Endodermal cell (in vitro differentiated cells): ENCODE results near the gene EPHA4. TPM values are rescaled to one million over a fixed set of nuclear protein-coding genes. Genes with fewer than 3 reads are reported as not detected.

Experiments used
- DNase-seq: peaks from one replicate; pipeline ENCODE4 v3.0.0-alpha.2; 2017
- H3K27ac ChIP-seq: 2 replicates; pipeline ENCODE4 v1.5.1; 2013; ENCODE audit warnings: mild to moderate bottlenecking, low read depth, low read length, moderate library complexity
- H3K27me3 ChIP-seq: 2 replicates; pipeline ENCODE4 v1.6.1; 2013; ENCODE audit warnings: mild to moderate bottlenecking, low read length, moderate library complexity; ENCODE audit not compliant: insufficient read depth, control insufficient read depth, poor library complexity, severe bottlenecking
- H3K36me3 ChIP-seq: 2 replicates; pipeline ENCODE4 v1.7.0; 2013; ENCODE audit warnings: mild to moderate bottlenecking, low read length, moderate library complexity; ENCODE audit not compliant: control insufficient read depth, insufficient read depth
- H3K4me1 ChIP-seq: one replicate; pipeline ENCODE4 v1.7.0; 2013; ENCODE audit warnings: low read length; ENCODE audit not compliant: control insufficient read depth, insufficient read depth
- H3K4me3 ChIP-seq: 2 replicates; pipeline ENCODE4 v1.5.1; 2013; ENCODE audit warnings: mild to moderate bottlenecking, low read length, moderate library complexity
- H3K9ac ChIP-seq: 2 replicates; pipeline ENCODE4 v1.6.1; 2013; ENCODE audit warnings: mild to moderate bottlenecking, low read length, moderate library complexity; ENCODE audit not compliant: poor library complexity, severe bottlenecking; ENCODE audit errors: extremely low read depth
- H3K9me3 ChIP-seq: 2 replicates; pipeline ENCODE4 v1.6.1; 2013; ENCODE audit warnings: mild to moderate bottlenecking, low read length, moderate library complexity; ENCODE audit not compliant: control insufficient read depth
- H3K27ac Mint-ChIP-seq: 2 replicates; pipeline ENCODE4 v1.8.0; 2020; ENCODE audit warnings: mixed read lengths
- H3K27me3 Mint-ChIP-seq: 2 replicates; pipeline ENCODE4 v1.8.0; 2021; ENCODE audit warnings: mild to moderate bottlenecking, mixed read lengths; ENCODE audit not compliant: insufficient read depth
- H3K36me3 Mint-ChIP-seq: 2 replicates; pipeline ENCODE4 v1.8.0; 2020; ENCODE audit warnings: low read depth, mixed read lengths
- H3K4me1 Mint-ChIP-seq: 2 replicates; pipeline ENCODE4 v1.8.0; 2020; ENCODE audit warnings: mixed read lengths
- H3K4me3 Mint-ChIP-seq: 2 replicates; pipeline ENCODE4 v1.8.0; 2020; ENCODE audit warnings: mild to moderate bottlenecking, moderate library complexity, mixed read lengths
- H3K9me3 Mint-ChIP-seq: 2 replicates; pipeline ENCODE4 v1.8.0; 2020; ENCODE audit warnings: mild to moderate bottlenecking, mixed read lengths
- WGBS, 2 experiments: methylation state at CpG; one replicate each; pipeline versions ENCODE4 v1.1.5 to v1.1.7; 2013; ENCODE audit warnings: missing lambda C conversion rate in 2 of 2, mixed read lengths in 1 of 2; ENCODE audit not compliant: insufficient coverage in 1 of 2, insufficient read length in 1 of 2; 5-methylcytosine and 5-hydroxymethylcytosine counted together
- total RNA-seq, 2 donors: library from RNA; stranded (reverse); fragmentation: NEBNext Ultra II Directional in 1 of 2; extraction: Animal tissue kit (Norgen Biotek cat#: 25700) in 1 of 2; gene quantifications; 2 replicates in 1 of 2; 3 replicates in 1 of 2; pipeline ENCODE4 v1.2.1, GENCODE V29; 2021
- TF ChIP-seq, protein P1 (sequence below): fragments of 200-600 bp; sonication (generic); conservative IDR thresholded peaks from 2 replicates; pipeline ENCODE4 v1.5.0; 2021; ENCODE audit warnings: antibody characterized with exemption, mild to moderate bottlenecking

EPHA4 gene
- total RNA-seq, 2 donors from 2014 or later: 74.1 to 87.3 TPM

DNA sequence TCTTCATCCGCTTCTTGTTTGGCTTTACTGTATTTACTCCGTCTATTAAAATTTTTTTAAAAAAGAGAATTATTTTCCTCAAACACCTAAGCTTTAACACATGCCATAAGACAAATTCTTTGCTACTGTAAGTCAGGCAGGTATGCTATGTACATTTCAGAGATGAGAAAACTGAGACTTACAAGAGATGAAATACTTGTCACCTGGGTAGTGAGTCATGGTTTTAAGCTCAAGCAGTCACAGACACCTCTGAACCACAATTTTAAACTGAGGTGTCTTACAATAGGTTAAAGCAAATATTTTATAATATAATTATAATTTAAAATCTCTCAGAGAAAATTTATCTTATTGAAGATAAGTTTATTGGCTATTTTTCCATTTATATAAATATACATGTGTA lies 126.0 kb downstream of the EPHA4 start:
- Mint-ChIP-seq H3K27me3 (no peaks in the 10 kb centered on the region), H3K27ac (no peak overlapping the region), H3K36me3 (peaks cover 42% of the 10 kb centered on the region), H3K9me3 (peaks cover 8% of the 10 kb centered on the region), H3K4me1 (peaks cover 32% of the 10 kb centered on the region), H3K4me3 (no peak overlapping the region)
- DNase-seq: no peak
- Histone ChIP-seq H3K27ac (no peak overlapping the region), H3K4me3 (no peak overlapping the region), H3K9ac (no peak overlapping the region), H3K36me3 (peaks cover 72% of the 10 kb centered on the region), H3K4me1 (peaks cover 9% of the 10 kb centered on the region), H3K9me3 (peaks cover 34% of the 10 kb centered on the region), H3K27me3 (no peaks in the 10 kb centered on the region)
- TF ChIP-seq, protein P1, sequence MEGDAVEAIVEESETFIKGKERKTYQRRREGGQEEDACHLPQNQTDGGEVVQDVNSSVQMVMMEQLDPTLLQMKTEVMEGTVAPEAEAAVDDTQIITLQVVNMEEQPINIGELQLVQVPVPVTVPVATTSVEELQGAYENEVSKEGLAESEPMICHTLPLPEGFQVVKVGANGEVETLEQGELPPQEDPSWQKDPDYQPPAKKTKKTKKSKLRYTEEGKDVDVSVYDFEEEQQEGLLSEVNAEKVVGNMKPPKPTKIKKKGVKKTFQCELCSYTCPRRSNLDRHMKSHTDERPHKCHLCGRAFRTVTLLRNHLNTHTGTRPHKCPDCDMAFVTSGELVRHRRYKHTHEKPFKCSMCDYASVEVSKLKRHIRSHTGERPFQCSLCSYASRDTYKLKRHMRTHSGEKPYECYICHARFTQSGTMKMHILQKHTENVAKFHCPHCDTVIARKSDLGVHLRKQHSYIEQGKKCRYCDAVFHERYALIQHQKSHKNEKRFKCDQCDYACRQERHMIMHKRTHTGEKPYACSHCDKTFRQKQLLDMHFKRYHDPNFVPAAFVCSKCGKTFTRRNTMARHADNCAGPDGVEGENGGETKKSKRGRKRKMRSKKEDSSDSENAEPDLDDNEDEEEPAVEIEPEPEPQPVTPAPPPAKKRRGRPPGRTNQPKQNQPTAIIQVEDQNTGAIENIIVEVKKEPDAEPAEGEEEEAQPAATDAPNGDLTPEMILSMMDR: no peak
- WGBS, 2 experiments: 87 to 98% methylated on average over 2 of the region's 2 CpGs

DNA sequence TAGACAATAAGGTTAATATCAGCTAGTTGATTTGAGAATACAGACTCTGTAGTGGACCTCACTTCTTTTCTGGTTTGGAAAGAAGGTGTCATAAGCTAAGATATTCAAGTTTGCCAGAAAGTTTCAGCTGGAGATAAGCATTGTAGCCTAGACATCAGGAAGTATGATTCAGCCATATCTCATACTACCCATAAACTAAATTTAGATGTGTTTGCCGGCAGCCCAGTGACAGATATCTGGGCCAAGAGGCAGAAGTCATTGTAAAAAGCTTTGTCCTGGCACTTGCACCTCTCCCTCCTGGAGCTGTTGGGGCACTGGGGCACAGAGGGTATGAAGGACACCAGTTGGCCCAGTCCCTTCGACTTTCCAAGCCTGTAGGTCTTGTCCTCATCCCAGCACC lies 128.0 kb downstream of the EPHA4 start:
- Mint-ChIP-seq H3K9me3 (peaks cover 11% of the 10 kb centered on the region), H3K4me3 (no peak overlapping the region), H3K36me3 (peaks cover 58% of the 10 kb centered on the region), H3K27me3 (no peaks in the 10 kb centered on the region), H3K27ac (no peak overlapping the region), H3K4me1 (peaks cover 36% of the 10 kb centered on the region)
- Histone ChIP-seq H3K4me3 (no peak overlapping the region), H3K27me3 (no peaks in the 10 kb centered on the region), H3K9me3 (peaks cover 18% of the 10 kb centered on the region), H3K36me3 (peaks cover 74% of the 10 kb centered on the region), H3K9ac (no peak overlapping the region), H3K27ac (no peak overlapping the region), H3K4me1 (peaks cover 7% of the 10 kb centered on the region)
- WGBS, 2 experiments: 68 to 100% methylated on average over 1 to 2 of the region's 2 CpGs
- no peak for DNase-seq
- TF ChIP-seq, protein P1: no peak

- Histone ChIP-seq H3K4me1 (peaks cover 3% of the 10 kb centered on the region), H3K9me3 (peaks cover 18% of the 10 kb centered on the region), H3K27me3 (no peaks in the 10 kb centered on the region), H3K4me3 (no peak overlapping the region), H3K27ac (no peak overlapping the region), H3K36me3 (peaks cover 78% of the 10 kb centered on the region), H3K9ac (no peak overlapping the region)
- no peak overlapping the region for H3K4me3 Mint-ChIP-seq
- TF ChIP-seq, protein P1: no peak
- no peak for DNase-seq
- H3K27ac Mint-ChIP-seq: no peak overlapping the region
- H3K4me1 Mint-ChIP-seq: peaks cover 31% of the 10 kb centered on the region
- peaks cover 11% of the 10 kb centered on the region for H3K9me3 Mint-ChIP-seq
- no peaks in the 10 kb centered on the region for H3K27me3 Mint-ChIP-seq
- H3K36me3 Mint-ChIP-seq: peaks cover 62% of the 10 kb centered on the region
- 96 to 100% methylated on average over 1 of the region's 1 CpG for WGBS, 2 experiments
Observed at GRCh38 chr2:221443645-221444044, 128.5 kb downstream of the EPHA4 start.
